ENCODE data around the gene ZFP64. TPM values are rescaled to one million over a fixed set of nuclear protein-coding genes. Genes with fewer than 3 reads are reported as not detected.

Gene ZFP64
- total and polyA plus RNA-seq, 2 donors (not counting 3 experiments of a cell fraction or from before 2014, with no cell fraction given), result 31.7 to 35.4 TPM

GRCh38 chr20:52160049-52160570 lies 31.5 kb downstream of the ZFP64 start:
- Histone ChIP-seq H3K4me3 (replicated peaks in 1 of 3; ENCODE audit: insufficient read depth in 1 of 3, low read depth in 1 of 3, low read length in 3 of 3) (no peak overlapping the region), H3K27me3 (ENCODE audit: control insufficient read depth in 2 of 2, insufficient read depth in 2 of 2, low read length in 2 of 2) (no peaks in the 10 kb centered on the region), H2AFZ (ENCODE audit: low read depth, low read length) (no peak overlapping the region), H3K27ac (ENCODE audit: insufficient read depth, low read depth, low read length) (no peak overlapping the region), H4K20me1 (replicated peaks; ENCODE audit: control insufficient read depth, extremely low read depth, insufficient read depth, low read length) (no peaks in the 10 kb centered on the region), H3K9me3 (replicated peaks; ENCODE audit: control insufficient read depth, insufficient read depth, low read length) (no peaks in the 10 kb centered on the region), H3K4me1 (ENCODE audit: control insufficient read depth, extremely low read depth, insufficient read depth, low read length) (no peaks in the 10 kb centered on the region), H3K79me2 (ENCODE audit: control insufficient read depth, insufficient read depth, low read length) (no peaks in the 10 kb centered on the region), H3K36me3 (ENCODE audit: control insufficient read depth in 2 of 2, extremely low read depth in 1 of 2, insufficient read depth in 2 of 2, low read length in 2 of 2) (peaks cover 2 to 19% of the 10 kb centered on the region in 2 experiments), H3K4me2 (ENCODE audit: insufficient read depth, low read length) (no peak overlapping the region), H3K9ac (replicated peaks; ENCODE audit: extremely low read depth, insufficient read depth, low read length) (no peak overlapping the region), H3K9me1 (replicated peaks; ENCODE audit: control insufficient read depth, extremely low read depth, insufficient read depth, low read length) (no peaks in the 10 kb centered on the region)
- POLR2A ChIA-PET, result no interaction called here
- dilution Hi-C loops (cut with MboI; ENCODE audit: extremely low pct_ligation_motif_present, low sequenced_read_pairs) (no loop called here), intact Hi-C loops (cut with micrococcal nuclease) (no loop called here)
- no peak for FAIRE-seq
- no peak for DNase-seq (ENCODE audit: low read depth, low spot score)
- no TSS peak for BruUV-seq (replicated peaks)
- CTCF ChIA-PET, result interaction anchor here (1.4 kb wide), 2 partner anchors 10 to 32 kb away, joined by 4 to 5 read pairs; no protein-coding TSS in a partner anchor
- no peak for TF ChIP-seq CTCF (IDR thresholded peaks at IDR 0.05; ENCODE audit: extremely low read depth in 1 of 2, insufficient read depth in 1 of 2, low read depth in 1 of 2, low read length in 2 of 2)

GRCh38 chr20:52154575-52154974 lies 37.0 kb downstream of the ZFP64 start:
- no TSS peak for BruUV-seq (replicated peaks)
- no peaks in the 10 kb centered on the region for H4K20me1 ChIP-seq (replicated peaks; ENCODE audit: control insufficient read depth, extremely low read depth, insufficient read depth, low read length)
- H2AFZ ChIP-seq (ENCODE audit: low read depth, low read length), result no peak overlapping the region
- DNase-seq (ENCODE audit: low read depth, low spot score) (no peak), FAIRE-seq (no peak)
- H3K9ac ChIP-seq (replicated peaks; ENCODE audit: extremely low read depth, insufficient read depth, low read length), result no peak overlapping the region
- no peak overlapping the region for H3K27ac ChIP-seq (ENCODE audit: insufficient read depth, low read depth, low read length)
- no peaks in the 10 kb centered on the region for H3K79me2 ChIP-seq (ENCODE audit: control insufficient read depth, insufficient read depth, low read length)
- peaks cover 2 to 19% of the 10 kb centered on the region in 2 experiments for H3K36me3 ChIP-seq (ENCODE audit: control insufficient read depth in 2 of 2, extremely low read depth in 1 of 2, insufficient read depth in 2 of 2, low read length in 2 of 2)
- H3K9me3 ChIP-seq (replicated peaks; ENCODE audit: control insufficient read depth, insufficient read depth, low read length), result no peaks in the 10 kb centered on the region
- no peaks in the 10 kb centered on the region for H3K27me3 ChIP-seq (ENCODE audit: control insufficient read depth in 2 of 2, insufficient read depth in 2 of 2, low read length in 2 of 2)
- dilution Hi-C loops (cut with MboI; ENCODE audit: extremely low pct_ligation_motif_present, low sequenced_read_pairs), result no loop called here
- ChIA-PET CTCF (interaction anchor here (1.2 to 2.2 kb wide), 3 partner anchors 9 to 1167 kb away, joined by 3 to 9 read pairs (median 7); no protein-coding TSS in a partner anchor), POLR2A (no interaction called here)
- H3K4me2 ChIP-seq (ENCODE audit: insufficient read depth, low read length), result no peak overlapping the region
- no peak for TF ChIP-seq FOS (IDR thresholded peaks at IDR 0.05; ENCODE audit: borderline replicate concordance, insufficient read depth, low read length)
- no peak for TF ChIP-seq MAX (IDR thresholded peaks at IDR 0.05; ENCODE audit: insufficient read depth, insufficient read length)
- no peak for TF ChIP-seq GATA2 (IDR thresholded peaks at IDR 0.05; ENCODE audit: insufficient read depth, insufficient read length, low read depth, low read length)
- TF ChIP-seq EZH2 (IDR thresholded peaks at IDR 0.05; ENCODE audit: borderline replicate concordance, low read depth, low read length, severe bottlenecking), result no peak
- no peak for TF ChIP-seq POLR2A (IDR thresholded peaks at IDR 0.05; ENCODE audit: low read depth, low read length)
- TF ChIP-seq CTCF (IDR thresholded peaks at IDR 0.05; ENCODE audit: extremely low read depth in 1 of 2, insufficient read depth in 1 of 2, low read depth in 1 of 2, low read length in 2 of 2), result no peak
- TF ChIP-seq POLR2AphosphoS5 (IDR thresholded peaks at IDR 0.05; ENCODE audit: insufficient read depth, low read depth, low read length), result no peak
- TF ChIP-seq MYC (IDR thresholded peaks at IDR 0.05; ENCODE audit: low read depth, low read length), result no peak
- TF ChIP-seq JUN (IDR thresholded peaks at IDR 0.05; ENCODE audit: borderline replicate concordance, insufficient read depth, insufficient read length, low read depth), result no peak
- intact Hi-C loops (cut with micrococcal nuclease), result no loop called here
- no peaks in the 10 kb centered on the region for H3K4me1 ChIP-seq (ENCODE audit: control insufficient read depth, extremely low read depth, insufficient read depth, low read length)
- no peak overlapping the region for H3K4me3 ChIP-seq (replicated peaks in 1 of 3; ENCODE audit: insufficient read depth in 1 of 3, low read depth in 1 of 3, low read length in 3 of 3)
- H3K9me1 ChIP-seq (replicated peaks; ENCODE audit: control insufficient read depth, extremely low read depth, insufficient read depth, low read length), result no peaks in the 10 kb centered on the region
